Measurements from ENCODE around the gene APH1B.
"Not testable (repeated sequence)": the region's sequence is repeated elsewhere in the genome, so short reads cannot be mapped to it uniquely, and the experiment has no call there.

APH1B gene

GRCh38 chr15:63337046-63337445 is 59.6 kb downstream of the APH1B start:
- Mint-ChIP-seq H3K27ac (no peak overlapping the region), H3K9me3 (no peaks in the 10 kb centered on the region), H3K36me3 (no peaks in the 10 kb centered on the region), H3K4me3 (no peak overlapping the region), H3K4me1 (peaks cover 2 to 20% of the 10 kb centered on the region in 2 donors), H3K27me3 (peaks cover 4 to 5% of the 10 kb centered on the region in 2 donors)
- ATAC-seq (replicated peaks) (no peak), DNase-seq (no peak)

DNA sequence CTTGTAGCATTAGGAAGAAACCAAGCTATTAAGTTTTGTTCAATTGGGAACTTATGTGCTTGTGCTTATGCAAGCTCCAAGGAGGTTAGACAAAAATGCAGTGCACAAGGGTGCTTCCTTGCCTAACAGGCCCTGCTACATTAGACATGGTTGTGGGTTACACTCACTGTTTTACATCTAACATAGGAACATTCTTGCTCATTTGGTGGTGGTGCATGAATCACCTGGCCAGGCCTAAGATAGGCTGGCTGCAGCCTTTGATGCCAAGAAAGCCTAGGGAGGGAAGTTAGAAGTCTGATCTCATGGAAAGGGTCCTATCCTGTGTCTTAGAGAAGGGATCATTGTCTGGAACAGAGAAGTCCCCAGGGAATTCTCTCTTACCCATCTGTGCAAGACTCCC is 60.8 kb downstream of the APH1B start:
- Mint-ChIP-seq H3K27me3 (peaks cover 4 to 5% of the 10 kb centered on the region in 2 donors), H3K36me3 (no peaks in the 10 kb centered on the region), H3K4me1 (peaks cover 8 to 30% of the 10 kb centered on the region in 2 donors), H3K9me3 (no peaks in the 10 kb centered on the region), H3K4me3 (no peak overlapping the region), H3K27ac (no peak overlapping the region)
- DNase-seq (no peak), ATAC-seq (replicated peaks) (no peak)

DNA sequence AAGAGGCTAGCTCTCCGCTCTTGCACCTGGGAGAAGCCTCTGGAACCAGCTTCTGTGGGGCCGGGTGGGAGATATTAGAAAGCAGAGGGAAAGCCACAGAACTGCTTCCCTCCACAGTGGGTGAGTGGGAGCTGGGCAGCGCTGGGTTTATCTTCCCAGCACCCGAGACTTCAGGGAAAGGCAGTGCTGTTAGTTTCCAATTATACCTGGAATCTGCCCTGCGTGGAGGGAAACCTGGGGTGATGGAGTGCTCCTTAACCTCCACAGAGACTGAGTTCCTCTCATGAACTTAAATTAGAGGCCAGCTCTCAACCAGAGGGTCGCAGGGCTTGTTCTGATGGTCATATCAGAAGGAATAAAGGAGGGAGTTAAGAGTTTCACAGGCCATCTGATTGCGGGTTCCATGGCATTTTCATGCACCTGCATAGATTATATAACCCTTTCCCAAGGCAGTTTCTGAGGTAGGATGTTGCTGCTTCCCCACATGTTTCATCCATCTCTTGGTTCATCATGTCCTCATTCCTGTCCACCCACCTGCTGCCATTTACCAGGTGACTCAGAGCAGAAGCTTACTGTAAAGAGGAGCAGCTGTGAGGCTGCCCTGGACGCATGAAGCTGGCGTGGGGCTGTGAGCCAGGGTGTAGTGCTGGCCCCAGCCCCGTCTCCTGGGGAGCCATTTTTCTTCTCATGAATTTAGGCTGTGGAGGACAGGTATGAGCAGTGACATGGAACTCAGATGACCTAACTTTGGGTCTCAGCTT is 61.8 kb downstream of the APH1B start:
- peaks cover 4 to 5% of the 10 kb centered on the region in 2 donors for H3K27me3 Mint-ChIP-seq
- no peaks in the 10 kb centered on the region for H3K9me3 Mint-ChIP-seq
- no peak for ATAC-seq (replicated peaks)
- DNase-seq = no peak
- peaks cover 16 to 41% of the 10 kb centered on the region in 2 donors for H3K4me1 Mint-ChIP-seq
- H3K36me3 Mint-ChIP-seq = no peaks in the 10 kb centered on the region
- no peak overlapping the region for H3K27ac Mint-ChIP-seq
- no peak overlapping the region for H3K4me3 Mint-ChIP-seq

DNA sequence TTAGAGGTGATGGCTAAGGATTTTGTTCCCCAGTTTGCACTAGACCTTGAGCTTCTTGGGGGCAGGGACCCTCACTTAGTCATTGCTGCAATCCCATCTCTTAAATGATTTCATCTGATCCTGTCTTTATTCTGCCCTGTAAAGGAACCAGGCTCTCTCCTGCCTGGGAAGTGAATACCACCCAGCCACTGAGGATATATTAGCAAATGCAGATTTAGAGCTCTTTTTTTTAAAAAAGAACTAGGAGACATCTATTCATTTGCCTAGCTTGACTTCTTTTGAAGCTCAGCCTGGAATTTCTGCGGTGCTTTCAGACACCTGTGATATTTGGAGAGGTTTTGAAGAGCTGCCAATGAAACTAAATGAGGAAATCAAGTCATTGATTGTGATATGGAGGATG is 62.4 kb downstream of the APH1B start:
- no peak overlapping the region for H3K4me3 Mint-ChIP-seq
- H3K4me1 Mint-ChIP-seq = peaks cover 21 to 43% of the 10 kb centered on the region in 2 donors
- H3K36me3 Mint-ChIP-seq = no peaks in the 10 kb centered on the region
- ATAC-seq (replicated peaks) (no peak), DNase-seq (no peak)
- no peaks in the 10 kb centered on the region for H3K9me3 Mint-ChIP-seq
- peaks cover 4 to 5% of the 10 kb centered on the region in 2 donors for H3K27me3 Mint-ChIP-seq
- H3K27ac Mint-ChIP-seq = no peak overlapping the region

GRCh38 chr15:63340353-63340752 is 62.9 kb downstream of the APH1B start:
- no peak overlapping the region for H3K4me3 Mint-ChIP-seq
- ATAC-seq (replicated peaks) (no peak), DNase-seq (no peak)
- no peak overlapping the region for H3K27ac Mint-ChIP-seq
- no peaks in the 10 kb centered on the region for H3K9me3 Mint-ChIP-seq
- peaks cover 23 to 43% of the 10 kb centered on the region in 2 donors for H3K4me1 Mint-ChIP-seq
- H3K36me3 Mint-ChIP-seq = no peaks in the 10 kb centered on the region
- H3K27me3 Mint-ChIP-seq = peaks cover 4 to 5% of the 10 kb centered on the region in 2 donors

DNA sequence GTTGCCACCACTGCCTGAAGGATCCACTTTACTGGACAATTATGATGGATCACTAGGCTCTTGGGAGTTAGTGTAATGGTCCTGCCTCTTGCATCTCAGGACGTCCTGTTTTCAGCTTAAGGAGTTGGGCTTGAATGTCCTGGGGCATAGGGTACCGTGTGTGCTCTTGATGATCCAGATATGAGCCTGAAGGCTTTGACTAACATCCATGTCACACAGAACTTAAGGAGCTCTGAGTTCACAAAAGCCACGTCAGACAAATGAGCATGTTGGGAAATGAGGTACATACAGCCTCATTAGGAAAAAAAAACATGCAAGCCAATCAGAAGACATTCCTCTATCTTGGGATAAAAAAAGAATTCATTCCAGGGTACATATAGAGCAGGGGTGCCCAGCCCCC is 63.5 kb downstream of the APH1B start:
- H3K9me3 Mint-ChIP-seq = no peaks in the 10 kb centered on the region
- DNase-seq = no peak
- no peak overlapping the region for H3K4me3 Mint-ChIP-seq
- no peak overlapping the region for H3K27ac Mint-ChIP-seq
- peaks cover 23 to 43% of the 10 kb centered on the region in 2 donors for H3K4me1 Mint-ChIP-seq
- ATAC-seq (replicated peaks) = no peak
- H3K36me3 Mint-ChIP-seq = no peaks in the 10 kb centered on the region
- H3K27me3 Mint-ChIP-seq = peaks cover 4 to 5% of the 10 kb centered on the region in 2 donors

DNA sequence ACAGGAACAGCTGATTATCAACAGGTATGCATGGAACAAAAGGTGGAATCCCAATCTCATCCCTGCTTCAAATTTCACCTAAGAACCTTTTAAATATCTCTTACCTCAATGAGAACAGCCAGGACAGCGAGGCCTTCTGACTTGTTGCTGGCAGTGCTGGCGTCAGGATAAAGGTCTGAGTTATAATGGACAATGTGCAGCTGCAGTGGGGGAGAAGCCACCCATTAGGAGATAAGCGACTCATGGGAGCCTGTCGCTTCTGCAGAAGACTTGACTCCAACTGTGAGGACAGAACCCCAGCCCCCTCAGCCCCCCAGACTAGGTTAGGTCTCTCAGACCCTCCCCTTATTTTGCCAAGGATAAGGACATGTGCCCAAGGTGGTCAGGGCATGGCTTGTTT is 64.5 kb downstream of the APH1B start:
- Mint-ChIP-seq H3K27me3 (peaks cover 4 to 5% of the 10 kb centered on the region in 2 donors), H3K27ac (no peak overlapping the region), H3K9me3 (no peaks in the 10 kb centered on the region), H3K36me3 (no peaks in the 10 kb centered on the region), H3K4me3 (no peak overlapping the region), H3K4me1 (peaks cover 26 to 47% of the 10 kb centered on the region in 2 donors)
- DNase-seq (no peak), ATAC-seq (replicated peaks) (no peak)

GRCh38 chr15:63342996-63343562 is 65.7 kb downstream of the APH1B start:
- H3K4me1 Mint-ChIP-seq = peaks cover 30 to 58% of the 10 kb centered on the region in 2 donors
- DNase-seq, H3K36me3 Mint-ChIP-seq, H3K9me3 Mint-ChIP-seq, H3K27me3 Mint-ChIP-seq: not testable (repeated sequence)
- peak overlapping the region; percentile 44 for H3K27ac Mint-ChIP-seq
- ATAC-seq (replicated peaks) = peak; percentile 94 to 95
- H3K4me3 Mint-ChIP-seq = peak overlapping the region in 1 of 2 donors; percentile 46

DNA sequence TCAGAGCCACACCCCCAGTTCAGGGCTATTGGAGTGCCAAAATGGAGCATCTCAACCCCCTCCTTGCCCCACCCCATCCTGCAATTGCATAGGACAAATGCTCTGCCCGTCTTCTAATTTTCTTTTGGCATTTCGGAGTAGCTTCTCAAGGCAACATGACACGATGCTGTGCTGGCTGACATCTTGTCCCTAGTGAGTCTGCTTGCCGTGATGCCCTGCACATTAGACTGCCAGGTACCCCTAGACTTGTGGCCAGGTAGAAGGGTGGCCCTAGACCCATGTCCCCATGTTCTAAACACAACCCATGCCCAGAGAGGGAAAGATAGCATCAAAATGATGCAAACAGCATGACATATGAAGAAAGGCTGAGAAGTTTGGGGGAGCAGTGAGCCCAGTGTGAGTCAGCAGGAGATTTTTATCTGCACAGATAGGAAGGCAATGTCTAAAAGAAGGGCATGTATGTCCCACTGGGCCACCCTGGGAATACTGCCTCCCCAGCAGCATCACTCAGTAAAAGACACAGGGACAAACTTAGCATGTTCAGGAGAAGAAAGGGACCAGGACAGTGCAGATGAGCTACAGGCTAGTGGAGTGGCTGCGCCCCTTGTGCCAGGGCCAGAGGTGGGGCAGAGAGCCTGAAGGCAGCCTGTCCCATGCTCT is 67.5 kb downstream of the APH1B start:
- no peak overlapping the region for H3K4me3 Mint-ChIP-seq
- ATAC-seq (replicated peaks) = no peak

GRCh38 chr15:63345391-63345752 is 68.0 kb downstream of the APH1B start:
- Mint-ChIP-seq H3K27ac (no peak overlapping the region), H3K4me3 (no peak overlapping the region), H3K27me3 (peaks cover 0 to 1% of the 10 kb centered on the region in 2 donors), H3K9me3 (no peaks in the 10 kb centered on the region), H3K4me1 (peaks cover 38 to 56% of the 10 kb centered on the region in 2 donors), H3K36me3 (no peaks in the 10 kb centered on the region)
- ATAC-seq (replicated peaks) (no peak), DNase-seq (no peak)

More for the DNA sequence above, 67.5 kb downstream of the APH1B start:
- Mint-ChIP-seq H3K36me3 (no peaks in the 10 kb centered on the region), H3K4me1 (peaks cover 38 to 61% of the 10 kb centered on the region in 2 donors), H3K9me3 (no peaks in the 10 kb centered on the region), H3K27ac (peak overlapping the region; percentile 20), H3K27me3 (peaks cover 4 to 5% of the 10 kb centered on the region in 2 donors)
- DNase-seq = no peak

GRCh38 chr15:63347074-63347857 is 69.9 kb downstream of the APH1B start:
- no peak overlapping the region for H3K27ac Mint-ChIP-seq
- no peak overlapping the region for H3K4me3 Mint-ChIP-seq
- no peak for DNase-seq
- H3K27me3 Mint-ChIP-seq = no peaks in the 10 kb centered on the region
- no peaks in the 10 kb centered on the region for H3K9me3 Mint-ChIP-seq
- H3K4me1 Mint-ChIP-seq = peaks cover 34 to 44% of the 10 kb centered on the region in 2 donors
- no peak for ATAC-seq (replicated peaks)
- H3K36me3 Mint-ChIP-seq = no peaks in the 10 kb centered on the region

DNA sequence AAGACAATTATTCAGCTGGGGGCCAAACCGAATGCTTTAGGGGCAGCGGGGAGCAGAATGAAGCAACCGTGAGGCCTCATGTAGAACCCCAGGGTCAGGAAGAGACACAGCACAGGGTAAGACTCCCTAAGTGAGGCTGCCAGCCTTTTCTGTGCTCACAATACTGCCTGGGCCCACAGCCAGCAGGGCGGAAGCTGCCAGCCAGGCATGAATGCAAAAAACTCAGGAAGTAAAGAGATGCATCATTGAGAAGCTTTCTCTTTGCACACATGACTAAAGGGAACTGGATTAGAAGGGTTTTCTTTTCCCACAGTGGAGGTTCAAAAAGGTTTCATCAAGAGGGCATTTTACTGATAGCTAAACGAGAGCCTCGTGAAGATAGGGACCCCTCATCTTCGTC is 71.0 kb downstream of the APH1B start:
- peaks cover 29 to 33% of the 10 kb centered on the region in 2 donors for H3K4me1 Mint-ChIP-seq
- H3K36me3 Mint-ChIP-seq = no peaks in the 10 kb centered on the region
- ATAC-seq (replicated peaks) = peak; percentile 44 to 64
- no peaks in the 10 kb centered on the region for H3K27me3 Mint-ChIP-seq
- DNase-seq = no peak
- H3K9me3 Mint-ChIP-seq = no peaks in the 10 kb centered on the region
- peak overlapping the region; percentile 16 for H3K27ac Mint-ChIP-seq
- peak overlapping the region in 1 of 2 donors; percentile 39 for H3K4me3 Mint-ChIP-seq

DNA sequence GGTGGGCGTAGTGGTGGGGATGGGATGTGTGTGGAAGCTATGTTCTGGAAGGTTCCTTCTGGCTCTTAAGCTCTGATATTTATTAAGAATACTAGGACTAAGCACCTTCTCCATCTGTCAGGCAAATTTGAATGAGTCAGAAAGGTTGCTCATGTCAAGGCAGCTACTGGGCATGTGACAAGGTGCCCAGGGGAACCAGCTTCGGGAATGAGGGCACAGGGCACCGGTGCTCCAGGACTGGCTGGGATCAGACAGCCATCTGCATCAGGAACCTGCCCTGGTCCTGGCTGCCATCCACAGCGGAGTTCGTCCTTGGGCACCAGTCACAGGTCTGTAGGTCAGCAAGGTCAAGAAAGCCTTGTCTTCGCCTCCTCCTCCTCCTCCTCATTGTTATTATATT is 71.8 kb downstream of the APH1B start:
- H3K4me1 Mint-ChIP-seq = peaks cover 22 to 26% of the 10 kb centered on the region in 2 donors
- H3K4me3 Mint-ChIP-seq = no peak overlapping the region
- no peaks in the 10 kb centered on the region for H3K36me3 Mint-ChIP-seq
- no peaks in the 10 kb centered on the region for H3K9me3 Mint-ChIP-seq
- no peaks in the 10 kb centered on the region for H3K27me3 Mint-ChIP-seq
- no peak overlapping the region for H3K27ac Mint-ChIP-seq
- ATAC-seq (replicated peaks) (no peak), DNase-seq (no peak)

DNA sequence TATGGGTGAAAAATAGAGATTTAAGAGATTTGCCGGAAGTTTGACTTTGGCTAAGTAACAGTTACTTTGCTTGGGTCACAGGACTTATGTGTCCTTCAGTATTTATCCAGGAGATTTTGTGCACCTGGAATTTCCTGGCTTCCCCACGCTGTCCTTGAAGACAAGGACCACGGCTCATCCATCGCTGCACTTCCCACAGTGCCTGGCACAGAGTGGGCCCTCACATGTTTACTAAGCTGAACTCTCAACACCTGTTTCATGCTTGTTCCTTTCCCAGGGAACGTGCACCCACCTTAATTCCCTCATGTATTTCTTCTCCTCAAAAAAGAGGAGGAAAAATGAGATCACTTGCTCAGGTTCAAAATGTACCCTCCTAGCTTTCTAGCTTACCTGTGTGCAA is 72.2 kb downstream of the APH1B start:
- Mint-ChIP-seq H3K27ac (no peak overlapping the region), H3K4me3 (no peak overlapping the region), H3K4me1 (peaks cover 19 to 23% of the 10 kb centered on the region in 2 donors), H3K9me3 (no peaks in the 10 kb centered on the region), H3K36me3 (no peaks in the 10 kb centered on the region), H3K27me3 (no peaks in the 10 kb centered on the region)
- ATAC-seq (replicated peaks) = no peak
- no peak for DNase-seq

Data from stimulated activated naive B cell treated with anti-CD40 and anti-IgM and Interleukin-4, amounts not matched to agents 10 μg/mL and 1 μg/mL and 100 μg/mL, for 72 hours (primary cell).